GM23248 (cell line): ENCODE measurements around the gene C11orf97.

Source experiments
- EZH2 ChIP-seq: fragments of 200-600 bp; sonication (generic); IDR thresholded peaks from 2 replicates; pipeline ENCODE4 v1.6.1; 2018; ENCODE audit warnings: antibody characterized with exemption, mild to moderate bottlenecking; ENCODE audit not compliant: insufficient read depth, poor library complexity, severe bottlenecking
- EZH2phosphoT487 ChIP-seq: fragments of 200-600 bp; sonication (generic); IDR thresholded peaks from 2 replicates; pipeline ENCODE4 v1.6.1; 2018; ENCODE audit warnings: antibody characterized with exemption, moderate library complexity, mild to moderate bottlenecking, low read depth; ENCODE audit not compliant: insufficient read depth

DNA sequence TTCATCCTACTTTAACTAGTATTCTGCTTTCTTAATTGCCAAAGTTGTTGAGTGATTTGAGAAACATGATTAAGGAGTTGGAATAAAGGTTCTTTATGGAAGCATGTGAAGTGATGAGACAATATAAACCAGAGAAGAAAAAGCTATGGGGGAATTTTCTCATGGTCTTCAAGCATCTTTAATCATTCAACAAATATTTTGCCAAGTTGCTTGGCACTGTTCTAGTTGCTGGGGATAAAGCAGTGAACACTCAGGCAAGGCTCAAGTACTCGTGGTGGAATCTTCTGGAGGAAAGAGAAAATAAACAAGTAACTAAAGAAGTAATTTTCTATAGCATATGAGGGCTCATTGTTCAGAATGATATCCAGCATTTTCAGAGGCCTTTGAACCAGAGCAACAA, 45.7 kb downstream of the C11orf97 start:
- no peak for TF ChIP-seq EZH2
- TF ChIP-seq EZH2phosphoT487: no peak
